CD4-positive, alpha-beta T cell treated with Interleukin-17A for 4 hours (primary cell): Measurements from ENCODE around the gene HELZ.

Experiments
- DNase-seq: peaks from one replicate; pipeline ENCODE4 v3.0.0-alpha.2; 2020; ENCODE audit warnings: mixed read lengths

HELZ gene

DNA sequence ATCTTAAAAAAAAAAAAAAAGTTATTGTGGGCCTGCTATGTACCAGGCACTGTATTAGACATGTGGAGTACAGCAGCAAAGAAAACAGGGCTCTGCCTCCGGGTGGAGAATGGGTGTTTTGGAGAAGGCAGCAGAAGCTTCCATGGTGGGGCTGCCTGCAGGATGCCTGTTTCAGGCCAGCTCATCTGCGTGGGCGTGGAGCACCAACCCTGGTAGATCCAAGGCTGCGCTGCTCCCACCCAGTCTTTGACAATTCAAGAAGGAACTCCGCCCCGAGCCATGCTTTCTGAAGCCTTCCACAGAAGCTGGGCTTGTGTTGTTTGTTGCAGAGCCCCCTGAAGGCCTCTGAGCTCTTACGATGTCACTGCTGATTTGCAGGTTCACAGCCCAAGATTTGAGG lies 223.8 kb downstream of the HELZ start:
- DNase-seq, result no peak
